WTC11 (cell line): ENCODE data around the gene CSF1R. TPM values are rescaled to one million over a fixed set of nuclear protein-coding genes. Genes with fewer than 3 reads are reported as not detected.

Experiments
- ATAC-seq: fragments of 200-7000 bp; cut with Tn5 transposase; 2 replicates; pipeline ENCODE4 v1.10.0; 2021; ENCODE audit warnings: mild to moderate bottlenecking, moderate library complexity
- CTCF ChIA-PET: fragments of 300-600 bp; sonication (Branson Sonifier 250); formaldehyde crosslinking; loops from one replicate; lab custom pipeline; 2021; ENCODE audit warnings: antibody characterized with exemption; lab: Charles Lee
- POLR2A ChIA-PET: fragments of 350-600 bp; sonication (Branson Sonifier 250); formaldehyde crosslinking; loops from one replicate; lab custom pipeline; 2021; ENCODE audit warnings: antibody characterized with exemption; lab: Charles Lee
- DNase-seq: peaks from one replicate; pipeline ENCODE4 v3.0.0; 2021; ENCODE audit warnings: low spot score
- H3K27ac Mint-ChIP-seq: 2 replicates; pipeline ENCODE4 v1.8.0; 2021; ENCODE audit warnings: mixed read lengths
- H3K27me3 Mint-ChIP-seq: 2 replicates; pipeline ENCODE4 v1.8.0; 2021; ENCODE audit warnings: low read depth, mild to moderate bottlenecking, moderate library complexity, mixed read lengths
- H3K36me3 Mint-ChIP-seq: 2 replicates; pipeline ENCODE4 v1.8.0; 2021; ENCODE audit warnings: mixed read lengths
- H3K4me1 Mint-ChIP-seq: 2 replicates; pipeline ENCODE4 v1.8.0; 2022; ENCODE audit warnings: mixed read lengths
- H3K4me3 Mint-ChIP-seq: 2 replicates; pipeline ENCODE4 v1.8.0; 2021; ENCODE audit warnings: mild to moderate bottlenecking, moderate library complexity, mixed read lengths
- H3K9me3 Mint-ChIP-seq: 2 replicates; pipeline ENCODE4 v1.8.0; 2021; ENCODE audit warnings: mixed read lengths
- GABPB1 ChIP-seq: sonication (generic); formaldehyde crosslinking; IDR thresholded peaks from 2 replicates; pipeline ENCODE4 v1.8.1; 2023; ENCODE audit warnings: mild to moderate bottlenecking, missing genetic modification reagents
- GTF2I ChIP-seq: fragments of 250-450 bp; sonication (Bioruptor Pico); conservative IDR thresholded peaks from 2 replicates; pipeline ENCODE4 v1.4.0; 2021; ENCODE audit warnings: mild to moderate bottlenecking
- NR1H2 ChIP-seq: sonication (generic); formaldehyde crosslinking; IDR thresholded peaks from 2 replicates; pipeline ENCODE4 v1.9.0; 2021; ENCODE audit warnings: mild to moderate bottlenecking, moderate library complexity, missing genetic modification reagents
- NR3C1 ChIP-seq: sonication (generic); formaldehyde crosslinking; conservative IDR thresholded peaks from 2 replicates; pipeline ENCODE4 v1.8.1; 2023; ENCODE audit warnings: low read depth, mild to moderate bottlenecking, missing genetic modification reagents
- TEAD1 ChIP-seq: sonication (generic); formaldehyde crosslinking; IDR thresholded peaks from 2 replicates; pipeline ENCODE4 v1.8.0; 2022; ENCODE audit warnings: mild to moderate bottlenecking, missing genetic modification reagents
- ZNF263 ChIP-seq: sonication (generic); formaldehyde crosslinking; IDR thresholded peaks from 2 replicates; pipeline ENCODE4 v1.8.1; 2022; ENCODE audit warnings: low read depth, mild to moderate bottlenecking, moderate library complexity, missing genetic modification reagents
- ZNF396 ChIP-seq: fragments of 250-450 bp; sonication (Bioruptor Pico); IDR thresholded peaks from 2 replicates; pipeline ENCODE4 v1.8.0; 2021; ENCODE audit warnings: mild to moderate bottlenecking, moderate library complexity, borderline replicate concordance
- ZNF423 ChIP-seq: fragments of 250-450 bp; sonication (Bioruptor Pico); IDR thresholded peaks from 2 replicates; pipeline ENCODE4 v2.1.2; 2022; ENCODE audit warnings: mild to moderate bottlenecking, moderate library complexity
- total RNA-seq: library from RNA; stranded (reverse); gene quantifications from 3 replicates; pipeline ENCODE4 v1.2.3, GENCODE V29; 2021
- TF ChIP-seq, protein P1 (sequence below): sonication (generic); formaldehyde crosslinking; conservative IDR thresholded peaks from 2 replicates; pipeline ENCODE4 v1.8.1; 2023; ENCODE audit warnings: mild to moderate bottlenecking, low read depth, missing genetic modification reagents, moderate library complexity
- TF ChIP-seq, protein P2 (sequence below): fragments of 250-450 bp; sonication (Bioruptor Pico); IDR thresholded peaks from 2 replicates; pipeline ENCODE4 v1.9.0; 2021; ENCODE audit warnings: mild to moderate bottlenecking, borderline replicate concordance
- TF ChIP-seq, protein P3 (sequence below): sonication (generic); formaldehyde crosslinking; IDR thresholded peaks from 2 replicates; pipeline ENCODE4 v1.8.1; 2023; ENCODE audit warnings: mild to moderate bottlenecking, missing genetic modification reagents, moderate library complexity
- TF ChIP-seq, protein P4 (sequence below): fragments of 200-600 bp; IDR thresholded peaks from 2 replicates; pipeline ENCODE4 v1.8.0; 2022; ENCODE audit warnings: antibody characterized with exemption

Gene CSF1R
- total RNA-seq, 1 experiment from 2014 or later: 0.20 TPM

DNA sequence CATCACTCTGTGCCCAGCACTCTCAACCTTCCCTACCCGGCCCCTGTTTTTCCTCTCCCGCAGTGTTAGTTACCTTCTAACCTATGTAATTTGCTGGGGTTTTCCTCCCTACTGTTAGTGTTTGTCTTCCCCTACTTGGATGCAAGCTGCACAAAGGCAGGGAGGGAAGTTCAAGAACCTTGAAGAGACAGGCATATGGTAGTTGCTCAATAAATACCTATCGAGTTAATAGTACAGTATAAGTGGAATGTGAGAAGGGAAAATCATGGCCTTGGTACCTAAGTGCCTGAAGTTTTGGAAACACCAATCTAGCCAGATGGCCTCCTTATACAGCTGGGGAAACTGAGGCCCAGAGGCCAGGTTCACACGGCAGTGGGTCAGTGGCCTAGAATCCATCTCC lies 45.1 kb upstream of the CSF1R start:
- ATAC-seq (no peak), DNase-seq (no peak)
- no peaks in the 10 kb centered on the region for H3K9me3 Mint-ChIP-seq
- POLR2A ChIA-PET: no interaction called here
- H3K27ac Mint-ChIP-seq: no peak overlapping the region
- peaks cover 31% of the 10 kb centered on the region for H3K4me1 Mint-ChIP-seq
- CTCF ChIA-PET: interaction anchor here (0.5 to 1.8 kb wide), 7 partner anchors 28 to 632 kb away, joined by 3 to 8 read pairs (median 3); partner anchors contain the start of gene ARSI
- H3K4me3 Mint-ChIP-seq: no peak overlapping the region
- TF ChIP-seq GTF2I (CRISPR knock-in tag): no peak
- no peak for TF ChIP-seq ZNF396 (CRISPR knock-in tag)
- no peak for TF ChIP-seq NR3C1
- TF ChIP-seq, protein P1, sequence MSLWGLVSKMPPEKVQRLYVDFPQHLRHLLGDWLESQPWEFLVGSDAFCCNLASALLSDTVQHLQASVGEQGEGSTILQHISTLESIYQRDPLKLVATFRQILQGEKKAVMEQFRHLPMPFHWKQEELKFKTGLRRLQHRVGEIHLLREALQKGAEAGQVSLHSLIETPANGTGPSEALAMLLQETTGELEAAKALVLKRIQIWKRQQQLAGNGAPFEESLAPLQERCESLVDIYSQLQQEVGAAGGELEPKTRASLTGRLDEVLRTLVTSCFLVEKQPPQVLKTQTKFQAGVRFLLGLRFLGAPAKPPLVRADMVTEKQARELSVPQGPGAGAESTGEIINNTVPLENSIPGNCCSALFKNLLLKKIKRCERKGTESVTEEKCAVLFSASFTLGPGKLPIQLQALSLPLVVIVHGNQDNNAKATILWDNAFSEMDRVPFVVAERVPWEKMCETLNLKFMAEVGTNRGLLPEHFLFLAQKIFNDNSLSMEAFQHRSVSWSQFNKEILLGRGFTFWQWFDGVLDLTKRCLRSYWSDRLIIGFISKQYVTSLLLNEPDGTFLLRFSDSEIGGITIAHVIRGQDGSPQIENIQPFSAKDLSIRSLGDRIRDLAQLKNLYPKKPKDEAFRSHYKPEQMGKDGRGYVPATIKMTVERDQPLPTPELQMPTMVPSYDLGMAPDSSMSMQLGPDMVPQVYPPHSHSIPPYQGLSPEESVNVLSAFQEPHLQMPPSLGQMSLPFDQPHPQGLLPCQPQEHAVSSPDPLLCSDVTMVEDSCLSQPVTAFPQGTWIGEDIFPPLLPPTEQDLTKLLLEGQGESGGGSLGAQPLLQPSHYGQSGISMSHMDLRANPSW: no peak
- TF ChIP-seq, all 79 proteins: peak for 0
- H3K36me3 Mint-ChIP-seq: no peaks in the 10 kb centered on the region
- peaks cover 36% of the 10 kb centered on the region for H3K27me3 Mint-ChIP-seq

DNA sequence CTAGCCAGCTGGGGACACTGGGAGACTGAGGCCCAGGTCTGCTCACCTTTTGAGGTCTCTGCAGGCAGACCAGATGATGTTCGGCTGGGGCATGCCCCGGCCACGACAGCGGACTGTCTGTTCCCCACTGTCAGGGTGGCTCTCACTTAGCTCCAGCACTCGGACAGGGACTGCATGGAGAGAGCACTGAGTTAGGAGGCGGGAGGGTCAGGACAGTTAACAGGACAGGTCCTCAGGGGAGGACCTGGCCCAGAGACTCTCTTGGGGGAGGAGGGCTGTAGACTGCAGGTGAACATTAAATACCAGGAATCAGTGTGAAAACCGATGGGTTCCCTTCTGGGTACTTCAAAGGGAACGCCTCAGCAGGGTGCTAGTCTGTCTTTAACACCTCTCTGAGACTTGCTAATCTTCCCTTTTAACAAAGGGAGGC lies 44.2 kb upstream of the CSF1R start:
- H3K4me3 Mint-ChIP-seq: no peak overlapping the region
- peak; percentile 44; the same call in 1 of the 2 replicates for TF ChIP-seq ZNF423 (CRISPR knock-in tag)
- TF ChIP-seq, protein P2, sequence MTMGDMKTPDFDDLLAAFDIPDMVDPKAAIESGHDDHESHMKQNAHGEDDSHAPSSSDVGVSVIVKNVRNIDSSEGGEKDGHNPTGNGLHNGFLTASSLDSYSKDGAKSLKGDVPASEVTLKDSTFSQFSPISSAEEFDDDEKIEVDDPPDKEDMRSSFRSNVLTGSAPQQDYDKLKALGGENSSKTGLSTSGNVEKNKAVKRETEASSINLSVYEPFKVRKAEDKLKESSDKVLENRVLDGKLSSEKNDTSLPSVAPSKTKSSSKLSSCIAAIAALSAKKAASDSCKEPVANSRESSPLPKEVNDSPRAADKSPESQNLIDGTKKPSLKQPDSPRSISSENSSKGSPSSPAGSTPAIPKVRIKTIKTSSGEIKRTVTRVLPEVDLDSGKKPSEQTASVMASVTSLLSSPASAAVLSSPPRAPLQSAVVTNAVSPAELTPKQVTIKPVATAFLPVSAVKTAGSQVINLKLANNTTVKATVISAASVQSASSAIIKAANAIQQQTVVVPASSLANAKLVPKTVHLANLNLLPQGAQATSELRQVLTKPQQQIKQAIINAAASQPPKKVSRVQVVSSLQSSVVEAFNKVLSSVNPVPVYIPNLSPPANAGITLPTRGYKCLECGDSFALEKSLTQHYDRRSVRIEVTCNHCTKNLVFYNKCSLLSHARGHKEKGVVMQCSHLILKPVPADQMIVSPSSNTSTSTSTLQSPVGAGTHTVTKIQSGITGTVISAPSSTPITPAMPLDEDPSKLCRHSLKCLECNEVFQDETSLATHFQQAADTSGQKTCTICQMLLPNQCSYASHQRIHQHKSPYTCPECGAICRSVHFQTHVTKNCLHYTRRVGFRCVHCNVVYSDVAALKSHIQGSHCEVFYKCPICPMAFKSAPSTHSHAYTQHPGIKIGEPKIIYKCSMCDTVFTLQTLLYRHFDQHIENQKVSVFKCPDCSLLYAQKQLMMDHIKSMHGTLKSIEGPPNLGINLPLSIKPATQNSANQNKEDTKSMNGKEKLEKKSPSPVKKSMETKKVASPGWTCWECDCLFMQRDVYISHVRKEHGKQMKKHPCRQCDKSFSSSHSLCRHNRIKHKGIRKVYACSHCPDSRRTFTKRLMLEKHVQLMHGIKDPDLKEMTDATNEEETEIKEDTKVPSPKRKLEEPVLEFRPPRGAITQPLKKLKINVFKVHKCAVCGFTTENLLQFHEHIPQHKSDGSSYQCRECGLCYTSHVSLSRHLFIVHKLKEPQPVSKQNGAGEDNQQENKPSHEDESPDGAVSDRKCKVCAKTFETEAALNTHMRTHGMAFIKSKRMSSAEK (CRISPR knock-in tag): no peak
- peak; percentile 79 for TF ChIP-seq ZNF263 (CRISPR knock-in tag)
- TF ChIP-seq TEAD1 (CRISPR knock-in tag): peak; percentile 45; the same call in 1 of the 2 replicates
- TF ChIP-seq NR1H2 (CRISPR knock-in tag): no peak
- TF ChIP-seq, all 79 proteins: peak for 3
- Mint-ChIP-seq H3K36me3 (no peaks in the 10 kb centered on the region), H3K4me1 (peaks cover 24% of the 10 kb centered on the region), H3K9me3 (no peaks in the 10 kb centered on the region), H3K27me3 (peaks cover 34% of the 10 kb centered on the region), H3K27ac (no peak overlapping the region)
- peak; percentile 63 for DNase-seq
- ChIA-PET POLR2A (no interaction called here), CTCF (interaction anchor here (0.7 to 1.8 kb wide), 20 partner anchors 8 to 306 kb away, joined by 3 to 8 read pairs (median 3); partner anchors contain the start of gene ARSI)
- peak; percentile 49 for ATAC-seq

DNA sequence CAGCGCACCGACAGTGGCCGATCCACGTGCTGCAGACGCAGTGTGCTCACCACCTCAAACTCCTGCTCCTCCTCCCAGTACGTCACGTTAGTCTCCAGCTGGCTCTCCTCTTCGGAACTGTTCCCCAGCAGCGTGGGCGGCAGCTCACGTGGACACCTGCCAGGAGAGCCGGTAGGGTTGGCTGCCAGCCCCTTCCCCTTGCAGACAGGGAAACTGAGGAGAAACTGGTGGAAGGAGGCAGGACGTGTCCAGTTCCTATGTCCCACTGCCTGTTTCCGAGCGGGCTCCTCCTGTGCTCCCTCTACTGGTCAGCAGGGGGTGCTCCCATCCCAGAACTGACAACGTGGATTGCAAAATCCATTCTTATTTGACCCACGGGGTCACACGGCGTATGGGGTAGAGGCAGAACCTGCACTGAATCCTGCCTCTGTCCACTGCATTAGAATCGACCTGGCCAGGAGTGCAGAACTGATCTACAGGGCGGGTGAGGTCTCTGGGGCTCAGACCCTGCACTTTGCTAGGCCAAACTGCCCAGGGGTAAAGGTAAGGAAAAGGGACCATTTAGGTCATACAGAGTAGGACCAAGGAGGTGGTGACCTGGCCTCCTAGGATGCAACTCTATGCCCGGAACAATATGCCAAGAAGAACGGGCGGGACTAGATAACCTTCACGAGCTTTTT lies 43.6 kb upstream of the CSF1R start:
- peak; percentile 28; the same call in 1 of the 2 replicates for TF ChIP-seq GABPB1 (CRISPR knock-in tag)
- TF ChIP-seq, protein P2 (CRISPR knock-in tag): no peak
- TF ChIP-seq, protein P3, sequence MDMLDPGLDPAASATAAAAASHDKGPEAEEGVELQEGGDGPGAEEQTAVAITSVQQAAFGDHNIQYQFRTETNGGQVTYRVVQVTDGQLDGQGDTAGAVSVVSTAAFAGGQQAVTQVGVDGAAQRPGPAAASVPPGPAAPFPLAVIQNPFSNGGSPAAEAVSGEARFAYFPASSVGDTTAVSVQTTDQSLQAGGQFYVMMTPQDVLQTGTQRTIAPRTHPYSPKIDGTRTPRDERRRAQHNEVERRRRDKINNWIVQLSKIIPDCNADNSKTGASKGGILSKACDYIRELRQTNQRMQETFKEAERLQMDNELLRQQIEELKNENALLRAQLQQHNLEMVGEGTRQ: peak; percentile 45; the same call in 1 of the 2 replicates
- TF ChIP-seq, protein P4, sequence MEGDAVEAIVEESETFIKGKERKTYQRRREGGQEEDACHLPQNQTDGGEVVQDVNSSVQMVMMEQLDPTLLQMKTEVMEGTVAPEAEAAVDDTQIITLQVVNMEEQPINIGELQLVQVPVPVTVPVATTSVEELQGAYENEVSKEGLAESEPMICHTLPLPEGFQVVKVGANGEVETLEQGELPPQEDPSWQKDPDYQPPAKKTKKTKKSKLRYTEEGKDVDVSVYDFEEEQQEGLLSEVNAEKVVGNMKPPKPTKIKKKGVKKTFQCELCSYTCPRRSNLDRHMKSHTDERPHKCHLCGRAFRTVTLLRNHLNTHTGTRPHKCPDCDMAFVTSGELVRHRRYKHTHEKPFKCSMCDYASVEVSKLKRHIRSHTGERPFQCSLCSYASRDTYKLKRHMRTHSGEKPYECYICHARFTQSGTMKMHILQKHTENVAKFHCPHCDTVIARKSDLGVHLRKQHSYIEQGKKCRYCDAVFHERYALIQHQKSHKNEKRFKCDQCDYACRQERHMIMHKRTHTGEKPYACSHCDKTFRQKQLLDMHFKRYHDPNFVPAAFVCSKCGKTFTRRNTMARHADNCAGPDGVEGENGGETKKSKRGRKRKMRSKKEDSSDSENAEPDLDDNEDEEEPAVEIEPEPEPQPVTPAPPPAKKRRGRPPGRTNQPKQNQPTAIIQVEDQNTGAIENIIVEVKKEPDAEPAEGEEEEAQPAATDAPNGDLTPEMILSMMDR: peak; percentile 85
- no peak overlapping the region for H3K27ac Mint-ChIP-seq
- ATAC-seq: peak; percentile 81
- H3K27me3 Mint-ChIP-seq: peaks cover 33% of the 10 kb centered on the region
- CTCF ChIA-PET: interaction anchor here (0.7 to 1.8 kb wide), 14 partner anchors 8 to 306 kb away, joined by 3 to 8 read pairs (median 3); no protein-coding TSS in a partner anchor
- H3K36me3 Mint-ChIP-seq: no peaks in the 10 kb centered on the region
- POLR2A ChIA-PET: no interaction called here
- H3K4me3 Mint-ChIP-seq: no peak overlapping the region
- H3K4me1 Mint-ChIP-seq: peaks cover 24% of the 10 kb centered on the region
- no peaks in the 10 kb centered on the region for H3K9me3 Mint-ChIP-seq
- DNase-seq: peak; percentile 78
